Central memory CD4-positive, alpha-beta T cell (primary cell): ENCODE measurements around the gene FAM222B.

Experiments used
- DNase-seq: peaks from one replicate; pipeline ENCODE4 v3.0.0; 2022

Gene FAM222B

DNA sequence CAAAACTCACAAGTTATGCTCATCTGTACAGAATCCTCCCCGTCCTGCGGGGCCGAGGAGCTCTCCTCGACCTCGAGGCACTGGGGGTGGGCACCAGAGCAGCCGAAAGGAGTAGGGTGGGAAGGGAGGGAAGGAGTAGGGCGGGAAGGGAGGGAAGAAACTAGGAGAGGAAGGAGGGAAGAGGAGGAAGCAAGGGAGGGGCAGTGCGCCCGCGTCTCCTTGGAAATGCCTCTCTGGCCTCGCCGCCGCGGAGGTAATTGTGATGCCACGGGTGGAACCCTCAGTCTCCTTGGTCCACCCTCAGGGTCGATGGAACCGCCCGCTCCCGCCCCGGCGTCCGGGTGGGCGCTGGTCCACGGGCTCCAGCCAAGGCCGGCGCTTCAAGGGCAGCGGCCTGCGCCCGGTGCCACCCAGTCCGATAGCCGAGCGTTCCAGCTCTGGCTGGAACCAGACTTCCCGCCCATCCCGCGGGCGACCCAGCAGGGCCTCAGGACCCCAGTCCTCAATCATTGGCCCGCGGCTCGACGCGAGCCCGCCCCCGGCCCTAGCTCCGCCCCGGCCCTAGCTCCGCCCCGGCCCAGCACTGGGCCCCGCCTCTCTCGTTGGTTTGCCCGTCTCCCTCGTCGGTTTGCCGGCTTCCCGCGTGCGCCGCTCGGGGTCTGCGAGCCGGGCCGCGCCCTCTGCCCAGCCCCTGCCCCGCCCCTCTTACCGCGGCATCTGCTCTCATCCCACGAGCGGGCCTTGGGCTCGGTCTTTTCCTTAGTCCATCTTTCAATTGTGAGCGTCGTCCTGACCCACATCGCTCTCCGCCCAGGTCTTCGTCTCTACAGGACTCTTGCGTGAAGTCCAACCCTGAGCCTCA lies 131.5 kb downstream of the FAM222B start:
- DNase-seq: peak; percentile 83

DNA sequence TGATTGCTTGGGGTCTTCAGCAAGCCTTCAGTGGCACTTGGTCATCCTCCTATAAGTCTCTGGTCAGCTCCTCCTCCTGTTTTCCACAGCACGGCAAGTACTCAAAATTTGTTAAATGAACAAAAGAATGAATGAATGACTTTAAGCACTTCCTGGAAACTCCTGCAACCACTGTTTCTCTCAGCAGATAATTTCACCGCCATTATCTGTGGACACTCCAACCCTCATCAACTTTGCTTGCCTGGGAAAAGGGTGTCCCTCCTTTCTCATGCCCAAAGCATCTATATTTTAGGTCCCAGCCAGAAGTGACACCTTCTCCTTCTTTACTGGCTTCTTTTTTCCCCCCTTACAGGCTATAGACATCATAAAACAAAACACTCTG lies 135.3 kb downstream of the FAM222B start:
- DNase-seq: no peak

DNA sequence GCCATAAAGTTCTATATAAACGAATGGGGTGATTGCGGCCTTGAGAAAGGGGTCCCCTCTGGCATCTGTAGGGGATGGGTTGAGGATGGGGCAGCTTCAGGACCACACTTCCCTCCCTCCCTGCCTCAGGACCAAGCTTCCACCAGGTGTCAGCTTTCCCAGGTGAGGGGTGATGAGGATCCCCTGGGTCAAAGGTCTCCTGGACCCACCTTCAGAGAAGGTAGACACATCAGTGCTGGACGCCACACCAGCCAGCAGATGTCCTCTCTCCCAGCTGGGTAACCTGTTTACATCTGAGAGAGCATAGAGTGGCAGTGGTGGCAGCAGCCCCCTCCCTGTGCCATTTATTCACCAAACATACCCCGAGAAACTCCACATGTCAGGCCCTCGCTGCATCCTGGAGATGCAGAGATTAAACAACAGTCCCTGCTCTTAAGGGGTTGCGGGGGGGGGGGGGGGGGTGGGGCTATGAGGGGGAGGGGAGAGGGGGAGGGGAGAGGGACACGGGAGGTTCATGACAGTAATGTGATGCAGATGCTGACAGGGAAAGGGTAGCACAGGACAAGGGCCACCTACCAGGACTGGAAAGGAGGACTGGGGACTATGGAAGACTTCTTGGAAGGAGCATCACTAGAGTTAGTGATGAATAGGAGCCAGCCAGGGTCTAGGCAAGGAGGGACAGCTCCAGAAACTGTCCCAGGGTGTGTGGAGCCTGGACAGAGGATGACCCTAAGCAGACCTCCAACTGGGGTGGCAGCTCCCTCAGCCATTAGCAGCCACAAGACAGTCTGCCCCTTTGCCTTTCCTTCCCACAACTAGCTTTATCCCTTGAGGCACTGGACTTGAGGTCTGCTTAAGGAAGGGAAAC lies 135.9 kb downstream of the FAM222B start:
- DNase-seq: no peak
